ENCODE results near the gene CLDN15.

CLDN15 gene

GRCh38 chr7:101235522-101235921 is 2.1 kb downstream of the CLDN15 start:
- no peak for DNase-seq (ENCODE audit: extremely low read depth, insufficient read length)
- no peaks in the 10 kb centered on the region for H3K27me3 ChIP-seq (replicated peaks; ENCODE audit: control insufficient read depth, insufficient read depth, low read length)
- H3K36me3 ChIP-seq (ENCODE audit: control insufficient read depth, insufficient read depth, low read length) = peaks cover 24% of the 10 kb centered on the region
- no peak for TF ChIP-seq CTCF (IDR thresholded peaks at IDR 0.05; ENCODE audit: insufficient read depth, low read length, poor library complexity, severe bottlenecking)
- no peak overlapping the region for H3K4me3 ChIP-seq (replicated peaks; ENCODE audit: low read depth, low read length)

GRCh38 chr7:101235050-101235449 is 2.6 kb downstream of the CLDN15 start:
- no peak for DNase-seq (ENCODE audit: extremely low read depth, insufficient read length)
- Histone ChIP-seq H3K27me3 (replicated peaks; ENCODE audit: control insufficient read depth, insufficient read depth, low read length) (no peaks in the 10 kb centered on the region), H3K36me3 (ENCODE audit: control insufficient read depth, insufficient read depth, low read length) (peaks cover 20% of the 10 kb centered on the region), H3K4me3 (replicated peaks; ENCODE audit: low read depth, low read length) (no peak overlapping the region)
- TF ChIP-seq CTCF (IDR thresholded peaks at IDR 0.05; ENCODE audit: insufficient read depth, low read length, poor library complexity, severe bottlenecking) = peak; percentile 34

- peaks cover 16% of the 10 kb centered on the region for H3K36me3 ChIP-seq (ENCODE audit: control insufficient read depth, insufficient read depth, low read length)
- H3K27me3 ChIP-seq (replicated peaks; ENCODE audit: control insufficient read depth, insufficient read depth, low read length) = no peaks in the 10 kb centered on the region
- H3K4me3 ChIP-seq (replicated peaks; ENCODE audit: low read depth, low read length) = no peak overlapping the region
- no peak for DNase-seq (ENCODE audit: extremely low read depth, insufficient read length)
- no peak for TF ChIP-seq CTCF (IDR thresholded peaks at IDR 0.05; ENCODE audit: insufficient read depth, low read length, poor library complexity, severe bottlenecking)
These were observed 3.0 kb downstream of the CLDN15 start for GRCh38 chr7:101234636-101235035.

GRCh38 chr7:101233907-101234547 is 3.6 kb downstream of the CLDN15 start:
- no peak for DNase-seq (ENCODE audit: extremely low read depth, insufficient read length)
- no peak for TF ChIP-seq CTCF (IDR thresholded peaks at IDR 0.05; ENCODE audit: insufficient read depth, low read length, poor library complexity, severe bottlenecking)

GRCh38 chr7:101232141-101232850 is 5.3 kb downstream of the CLDN15 start:
- peaks cover 4% of the 10 kb centered on the region for H3K36me3 ChIP-seq (ENCODE audit: control insufficient read depth, insufficient read depth, low read length)
- no peak overlapping the region for H3K4me3 ChIP-seq (replicated peaks; ENCODE audit: low read depth, low read length)
- H3K27me3 ChIP-seq (replicated peaks; ENCODE audit: control insufficient read depth, insufficient read depth, low read length) = no peaks in the 10 kb centered on the region
- TF ChIP-seq CTCF (IDR thresholded peaks at IDR 0.05; ENCODE audit: insufficient read depth, low read length, poor library complexity, severe bottlenecking) = no peak
- DNase-seq (ENCODE audit: extremely low read depth, insufficient read length) = no peak

More at GRCh38 chr7:101233907-101234547, 3.6 kb downstream of the CLDN15 start:
- peaks cover 13% of the 10 kb centered on the region for H3K36me3 ChIP-seq (ENCODE audit: control insufficient read depth, insufficient read depth, low read length)
- no peaks in the 10 kb centered on the region for H3K27me3 ChIP-seq (replicated peaks; ENCODE audit: control insufficient read depth, insufficient read depth, low read length)
- no peak overlapping the region for H3K4me3 ChIP-seq (replicated peaks; ENCODE audit: low read depth, low read length)
